Measurements from ENCODE around the gene NUDT16.
"Not testable (repeated sequence)": the region's sequence is repeated elsewhere in the genome, so short reads cannot be mapped to it uniquely, and the experiment has no call there.

The NUDT16 gene

DNA sequence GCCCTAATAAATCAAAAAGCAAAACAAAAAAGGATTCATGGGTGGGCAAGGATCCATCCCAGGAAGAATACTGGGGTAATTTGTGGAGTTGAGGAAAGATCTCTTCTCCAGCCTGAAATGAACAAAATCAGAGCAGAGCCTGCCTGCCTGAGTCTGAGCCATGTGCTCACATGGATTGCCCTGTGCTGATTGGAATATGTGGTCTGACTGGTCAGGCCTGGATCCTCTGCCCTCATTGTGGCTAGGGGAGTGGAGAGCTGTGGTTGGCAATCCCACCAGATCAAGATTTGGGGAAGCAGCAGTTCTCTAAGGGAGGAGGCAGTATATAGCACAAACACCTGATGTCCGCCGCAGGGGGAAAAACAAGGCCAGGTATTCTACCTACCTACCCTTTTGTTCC, 6.8 kb upstream of the NUDT16 start:
- Histone ChIP-seq H3K27ac (no peak overlapping the region), H3K4me1 (peaks cover 0 to 14% (median 2%) of the 10 kb centered on the region in 10 experiments; a peak in 6 of 20 replicates), H3K9ac (no peak overlapping the region), H4K20me1 (no peaks in the 10 kb centered on the region), H3K9me3 (replicated peaks in 1 of 11) (no peaks in the 10 kb centered on the region), H3K27me3 (0 out of 22 replicates have a peak, but pooled peaks cover 0 to under 1% (median 0%) of the 10 kb centered on the region in 11 experiments), H3K4me2 (no peak overlapping the region), H3K4me3 (no peak overlapping the region), H3K36me3 (no peaks in the 10 kb centered on the region)
- no peak for TF ChIP-seq Cebpa-rat (IDR thresholded peaks at IDR 0.05)

DNA sequence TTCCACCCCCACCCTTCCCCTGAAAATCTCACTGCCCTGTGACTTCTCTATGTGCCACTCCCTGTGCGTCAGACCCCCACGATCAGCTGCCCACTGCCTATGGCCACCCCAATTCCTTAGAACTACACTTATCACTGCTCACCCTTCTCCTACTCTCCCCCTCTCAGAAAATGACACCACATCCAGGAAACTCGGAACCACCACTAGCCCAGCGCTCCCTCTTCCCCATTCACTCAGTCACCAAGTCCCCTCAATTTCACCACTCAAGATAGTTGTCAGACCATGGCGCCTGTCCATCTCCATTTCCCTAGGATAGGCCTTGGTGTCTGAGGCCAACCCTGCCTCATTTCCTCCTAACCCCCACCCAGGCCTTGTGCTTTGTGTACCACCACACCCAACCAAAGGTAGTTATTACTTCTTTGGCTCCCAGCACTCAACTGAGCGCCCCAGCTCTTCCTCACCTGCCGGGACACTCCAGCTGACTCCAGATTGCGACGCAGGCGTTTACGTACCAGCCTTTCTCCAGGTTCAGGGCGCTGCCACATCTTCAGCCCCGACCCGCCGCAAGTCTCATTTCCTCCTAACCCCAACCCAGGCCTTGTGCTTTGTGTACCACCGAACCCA, 641 bp upstream of the NUDT16 start:
- Histone ChIP-seq H3K4me2 (peak overlapping the region; percentile 65 to 94 (median 84); a peak in 20 of 22 replicates), H3K36me3 (peaks cover 0 to 13% (median 0%) of the 10 kb centered on the region in 11 experiments; a peak in 4 of 22 replicates), H3K27me3 (peaks cover 22 to 40% (median 30%) of the 10 kb centered on the region in 11 experiments), H3K4me3 (peak overlapping the region; percentile 63 to 77 (median 69)), H3K4me1 (peaks cover 10 to 33% (median 13%) of the 10 kb centered on the region in 10 experiments; a peak in 17 of 20 replicates), H3K27ac (peak overlapping the region in 9 of 11 experiments; percentile 8 to 67 (median 37); a peak in 9 of 22 replicates), H3K9ac (peak overlapping the region in 10 of 11 experiments; percentile 33 to 78 (median 63); a peak in 14 of 22 replicates), H3K9me3 (replicated peaks in 1 of 11) (peaks cover 11 to 27% (median 17%) of the 10 kb centered on the region in 11 experiments; a peak in 20 of 22 replicates)
- H4K20me1 ChIP-seq = not testable (repeated sequence)

DNA sequence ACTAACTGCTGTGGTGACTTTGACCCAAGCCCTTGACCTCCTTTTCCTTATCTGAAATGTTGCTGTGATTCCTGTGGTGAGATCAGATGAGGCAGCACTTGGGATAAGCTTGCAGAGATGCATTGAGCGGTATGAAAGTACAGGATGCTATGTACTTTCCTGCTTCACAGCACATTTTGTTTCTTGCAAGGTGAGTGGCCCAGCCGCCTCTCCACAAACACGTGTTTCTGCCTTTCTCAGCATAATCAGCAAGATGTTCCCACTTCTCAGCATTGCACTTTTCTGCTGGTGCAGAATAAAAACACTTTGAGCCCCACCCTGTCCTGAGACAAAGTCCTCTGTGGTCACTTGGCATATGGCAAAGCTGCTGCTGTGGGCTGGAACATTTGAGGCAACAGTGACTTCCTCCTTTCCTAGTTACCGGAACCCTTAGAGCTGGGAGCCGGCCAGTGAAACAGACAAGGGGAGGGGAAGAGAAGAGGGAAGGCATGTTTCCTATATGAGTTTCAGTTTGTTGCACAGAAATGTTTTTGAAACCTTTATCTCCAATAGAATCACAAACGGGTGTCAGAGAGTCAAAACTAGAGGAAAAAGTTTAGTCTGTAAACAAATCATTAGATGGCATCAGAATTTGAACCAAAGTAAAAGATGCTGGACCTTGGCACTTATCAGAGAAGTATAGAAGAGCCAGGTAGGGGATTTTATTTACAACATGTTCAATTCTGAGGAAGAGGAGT, 5.0 kb downstream of the NUDT16 start:
- peak overlapping the region; percentile 54 to 93 (median 70) for H3K4me2 ChIP-seq

DNA sequence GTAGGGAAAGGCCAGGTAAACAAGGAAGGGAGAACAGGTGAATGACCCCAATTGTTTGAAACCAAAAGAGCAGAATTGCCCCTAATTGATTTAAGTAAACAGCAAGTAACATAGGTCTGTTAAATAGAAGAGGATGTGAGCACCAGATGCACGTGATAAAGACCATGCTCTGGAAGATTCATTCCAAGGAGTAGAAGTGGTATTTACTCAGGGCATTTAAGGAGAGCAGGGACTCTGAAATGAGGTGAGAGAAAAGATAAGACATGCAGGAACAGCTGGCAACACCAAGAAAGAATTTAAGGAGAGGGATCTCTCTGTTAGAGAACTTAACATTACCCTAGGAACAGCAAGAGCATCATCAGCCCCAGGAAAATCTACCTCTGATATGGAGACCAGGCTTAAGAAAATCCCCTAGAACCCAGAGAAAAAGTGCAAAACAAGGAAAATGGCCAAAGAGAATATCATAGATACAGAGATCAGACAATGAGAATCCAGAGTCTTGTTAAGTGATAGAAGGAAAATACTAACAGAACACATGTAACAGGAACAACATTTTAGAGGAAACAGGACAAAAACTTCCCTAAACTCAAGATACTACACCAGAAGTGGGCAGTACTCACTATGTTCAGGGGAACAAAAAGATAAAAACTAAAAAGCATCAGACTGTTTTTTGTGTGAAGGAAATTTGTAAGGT, 6.4 kb downstream of the NUDT16 start:
- peaks cover 2 to 11% (median 8%) of the 10 kb centered on the region in 11 experiments for H3K27me3 ChIP-seq

More for the DNA sequence above, 5.0 kb downstream of the NUDT16 start:
- TF ChIP-seq Cebpa-rat (IDR thresholded peaks at IDR 0.05) = no peak
- Histone ChIP-seq H3K4me1 (peaks cover 22 to 75% (median 30%) of the 10 kb centered on the region in 10 experiments), H4K20me1 (no peaks in the 10 kb centered on the region), H3K27ac (peak overlapping the region in 6 of 11 experiments; percentile 35 to 82 (median 77); a peak in 12 of 22 replicates), H3K27me3 (peaks cover 16 to 24% (median 22%) of the 10 kb centered on the region in 11 experiments), H3K9ac (peak overlapping the region in 4 of 11 experiments; percentile 51 to 73 (median 66); a peak in 7 of 22 replicates), H3K4me3 (peak overlapping the region in 4 of 10 experiments; percentile 16 to 33 (median 22); a peak in 5 of 20 replicates), H3K36me3 (peaks cover 0 to 13% (median 0%) of the 10 kb centered on the region in 11 experiments; a peak in 4 of 22 replicates), H3K9me3 (replicated peaks in 1 of 11) (peaks cover 8 to 19% (median 11%) of the 10 kb centered on the region in 11 experiments; a peak in 20 of 22 replicates)

DNA sequence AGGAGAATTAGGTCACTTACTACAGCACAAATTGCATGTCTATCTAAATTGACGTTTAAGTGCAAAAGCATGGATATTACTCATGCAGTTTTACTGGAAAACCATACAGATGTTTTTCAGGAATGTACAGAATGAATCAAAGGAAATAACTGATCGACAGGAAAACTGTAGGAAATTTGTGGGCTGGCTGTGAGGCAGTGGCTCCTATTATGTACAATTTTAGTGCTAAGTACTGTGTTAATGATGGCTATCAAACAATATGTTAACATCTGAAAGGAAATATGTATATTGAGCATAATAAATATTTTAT, 6.9 kb downstream of the NUDT16 start:
- TF ChIP-seq Cebpa-rat (IDR thresholded peaks at IDR 0.05) = no peak
- peak overlapping the region in 4 of 11 experiments; percentile 78 to 93 (median 88); a peak in 7 of 22 replicates for H3K4me2 ChIP-seq
- peaks cover 0 to 1% (median 0%) of the 10 kb centered on the region in 11 experiments; a peak in 2 of 22 replicates for H3K9me3 ChIP-seq (replicated peaks in 1 of 11)
- H3K9ac ChIP-seq = no peak overlapping the region; a peak in 1 of 22 replicates
- H3K36me3 ChIP-seq = peaks cover 0 to 7% (median 0%) of the 10 kb centered on the region in 11 experiments; a peak in 2 of 22 replicates
- peaks cover 16 to 62% (median 23%) of the 10 kb centered on the region in 10 experiments for H3K4me1 ChIP-seq
- H3K4me3 ChIP-seq = no peak overlapping the region
- no peaks in the 10 kb centered on the region for H4K20me1 ChIP-seq
- peaks cover 0 to 6% (median 3%) of the 10 kb centered on the region in 11 experiments; a peak in 9 of 22 replicates for H3K27me3 ChIP-seq
- peak overlapping the region in 3 of 11 experiments; percentile 79 to 82 (median 82); a peak in 4 of 22 replicates for H3K27ac ChIP-seq

More for the DNA sequence above, 6.4 kb downstream of the NUDT16 start:
- no peaks in the 10 kb centered on the region for H4K20me1 ChIP-seq
- H3K9ac ChIP-seq = no peak overlapping the region; a peak in 1 of 22 replicates
- H3K9me3 ChIP-seq (replicated peaks in 1 of 11) = peaks cover 0 to 6% (median 0%) of the 10 kb centered on the region in 11 experiments; a peak in 4 of 22 replicates
- TF ChIP-seq Cebpa-rat (IDR thresholded peaks at IDR 0.05) = no peak
- H3K27ac ChIP-seq = peak overlapping the region in 5 of 11 experiments; percentile 58 to 82 (median 79); a peak in 6 of 22 replicates
- no peak overlapping the region; a peak in 2 of 20 replicates for H3K4me3 ChIP-seq
- H3K4me1 ChIP-seq = peaks cover 16 to 66% (median 23%) of the 10 kb centered on the region in 10 experiments
- peak overlapping the region in 7 of 11 experiments; percentile 63 to 93 (median 83); a peak in 10 of 22 replicates for H3K4me2 ChIP-seq
- H3K36me3 ChIP-seq = peaks cover 0 to 12% (median 0%) of the 10 kb centered on the region in 11 experiments; a peak in 4 of 22 replicates

DNA sequence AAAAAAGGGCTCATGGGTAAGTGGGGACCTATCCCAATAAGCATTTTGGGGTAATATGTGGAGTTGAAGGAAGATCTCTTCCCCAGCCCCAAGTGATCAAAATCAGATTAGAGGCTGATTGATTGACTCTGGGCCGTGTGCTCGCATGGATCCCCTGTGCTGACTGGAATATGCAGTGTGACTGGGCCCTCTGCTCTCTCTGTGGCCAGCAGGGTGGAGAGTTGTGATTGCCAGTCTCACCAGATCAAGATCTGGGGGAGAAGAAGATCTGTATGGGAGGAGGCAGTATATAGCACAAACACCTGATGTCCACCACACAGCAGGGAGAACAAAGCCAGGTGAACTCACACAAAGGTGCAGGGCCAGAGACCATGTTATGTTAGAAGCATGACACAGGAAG, 8.8 kb downstream of the NUDT16 start:
- H3K9me3 ChIP-seq (replicated peaks in 1 of 11) = no peaks in the 10 kb centered on the region
- TF ChIP-seq Cebpa-rat (IDR thresholded peaks at IDR 0.05) = no peak
- no peak overlapping the region for H3K4me3 ChIP-seq
- H3K4me2 ChIP-seq = peak overlapping the region in 4 of 11 experiments; percentile 26 to 71 (median 58); a peak in 6 of 22 replicates
- no peak overlapping the region for H3K9ac ChIP-seq
- no peaks in the 10 kb centered on the region for H3K36me3 ChIP-seq
- no peaks in the 10 kb centered on the region for H3K27me3 ChIP-seq
- peaks cover 16 to 48% (median 23%) of the 10 kb centered on the region in 10 experiments for H3K4me1 ChIP-seq
- H3K27ac ChIP-seq = peak overlapping the region in 1 of 11 experiments; percentile 34; a peak in 1 of 22 replicates
- H4K20me1 ChIP-seq = no peaks in the 10 kb centered on the region

DNA sequence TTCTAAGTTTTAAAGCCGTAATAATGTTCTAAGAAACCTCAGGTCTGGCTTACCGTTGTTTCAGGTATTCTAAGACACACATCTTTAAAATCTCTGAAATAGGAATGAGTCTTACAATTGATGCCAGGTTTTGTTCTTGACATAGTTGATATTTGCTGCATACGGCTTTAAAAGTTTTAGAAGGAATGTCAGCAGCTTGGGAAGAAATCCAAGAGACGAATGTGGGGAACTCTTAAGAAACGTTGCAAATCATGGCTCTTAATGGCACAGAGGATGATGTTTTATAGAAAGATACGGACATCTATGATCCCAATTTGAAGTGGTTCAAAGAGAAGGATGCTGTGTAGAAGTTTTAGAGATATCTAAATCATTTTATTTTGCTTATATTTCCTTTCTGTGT, 11.5 kb downstream of the NUDT16 start:
- Histone ChIP-seq H3K4me2 (no peak overlapping the region), H3K4me1 (peaks cover 0 to 23% (median 2%) of the 10 kb centered on the region in 10 experiments; a peak in 9 of 20 replicates), H3K27me3 (no peaks in the 10 kb centered on the region), H3K27ac (no peak overlapping the region), H3K9me3 (replicated peaks in 1 of 11) (no peaks in the 10 kb centered on the region), H3K9ac (no peak overlapping the region), H3K36me3 (no peaks in the 10 kb centered on the region), H3K4me3 (no peak overlapping the region), H4K20me1 (no peaks in the 10 kb centered on the region)
- TF ChIP-seq Cebpa-rat (IDR thresholded peaks at IDR 0.05) = no peak

DNA sequence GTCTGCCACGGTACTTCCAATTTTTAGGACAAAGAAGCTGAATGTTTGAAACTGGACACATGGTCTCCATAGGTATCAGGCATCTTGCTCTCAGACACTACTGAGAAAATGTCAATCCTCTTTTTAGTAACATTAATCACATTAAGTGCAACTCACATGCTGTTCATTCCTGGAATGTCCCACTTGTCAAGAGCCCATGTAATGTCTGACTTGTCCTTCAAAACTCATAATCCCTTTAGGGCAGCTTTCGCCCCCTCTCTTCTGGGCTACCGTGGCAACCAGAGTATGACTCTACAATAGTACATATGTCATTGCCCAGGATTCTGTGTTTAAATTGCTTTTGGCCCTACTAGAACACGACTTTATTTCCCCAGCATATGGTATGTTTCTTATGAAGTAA, 12.3 kb downstream of the NUDT16 start:
- no peaks in the 10 kb centered on the region for H4K20me1 ChIP-seq
- no peak overlapping the region for H3K4me3 ChIP-seq
- no peak for TF ChIP-seq Cebpa-rat (IDR thresholded peaks at IDR 0.05)
- no peaks in the 10 kb centered on the region for H3K36me3 ChIP-seq
- H3K4me1 ChIP-seq = peaks cover 0 to 15% (median 0%) of the 10 kb centered on the region in 10 experiments; a peak in 7 of 20 replicates
- no peak overlapping the region for H3K4me2 ChIP-seq
- H3K27me3 ChIP-seq = no peaks in the 10 kb centered on the region
- no peaks in the 10 kb centered on the region for H3K9me3 ChIP-seq (replicated peaks in 1 of 11)
- no peak overlapping the region for H3K27ac ChIP-seq
- H3K9ac ChIP-seq = no peak overlapping the region
